Mesendoderm (in vitro differentiated cells): ENCODE results near the gene IDH3G. TPM values are rescaled to one million over a fixed set of nuclear protein-coding genes. Genes with fewer than 3 reads are reported as not detected.
A peak's percentile ranks its signal among the peaks of the same experiment; 100 is the strongest.

Source experiments
- DNase-seq: peaks from one replicate; pipeline ENCODE4 v3.0.0; 2013
- H2AK5ac ChIP-seq: 2 replicates; pipeline ENCODE4 v1.6.1; 2013; ENCODE audit warnings: low read length, inconsistent platforms
- H2BK120ac ChIP-seq: 2 replicates; pipeline ENCODE4 v1.6.1; 2013; ENCODE audit warnings: low read depth, mild to moderate bottlenecking, low read length, moderate library complexity, mixed read lengths
- H2BK15ac ChIP-seq: replicated peaks from 2 replicates; pipeline ENCODE4 v1.6.1; 2013; ENCODE audit warnings: low read depth, mild to moderate bottlenecking, moderate library complexity
- H2BK5ac ChIP-seq: 2 replicates; pipeline ENCODE4 v1.6.1; 2013; ENCODE audit warnings: low read length, inconsistent platforms
- H3K18ac ChIP-seq: 2 replicates; pipeline ENCODE4 v1.6.1; 2013; ENCODE audit warnings: mild to moderate bottlenecking, low read length, mixed read lengths
- H3K23ac ChIP-seq: one replicate; pipeline ENCODE4 v1.6.1; 2013; ENCODE audit warnings: low read length
- H3K27ac ChIP-seq: 2 replicates; pipeline ENCODE4 v1.5.1; 2013; ENCODE audit warnings: low read depth, mild to moderate bottlenecking, inconsistent platforms, low read length, moderate library complexity
- H3K27me3 ChIP-seq: 2 replicates; pipeline ENCODE4 v1.6.1; 2013; ENCODE audit warnings: low read length, control low read depth, mild to moderate bottlenecking, inconsistent platforms; ENCODE audit not compliant: insufficient read depth, poor library complexity
- H3K36me3 ChIP-seq: 2 replicates; pipeline ENCODE4 v1.6.1; 2013; ENCODE audit warnings: low read length, inconsistent platforms; ENCODE audit not compliant: control insufficient read depth, insufficient read depth
- H3K4ac ChIP-seq: one replicate; pipeline ENCODE4 v1.6.1; 2013; ENCODE audit warnings: low read depth, mild to moderate bottlenecking, low read length, moderate library complexity
- H3K4me1 ChIP-seq: 2 replicates; pipeline ENCODE4 v1.6.1; 2013; ENCODE audit warnings: low read depth, low read length, inconsistent platforms; ENCODE audit not compliant: control insufficient read depth
- H3K4me2 ChIP-seq: 2 replicates; pipeline ENCODE4 v1.6.1; 2013; ENCODE audit warnings: low read length
- H3K4me3 ChIP-seq: 2 replicates; pipeline ENCODE4 v1.5.1; 2013; ENCODE audit warnings: mild to moderate bottlenecking, low read length
- H3K56ac ChIP-seq: one replicate; pipeline ENCODE4 v1.6.1; 2013; ENCODE audit warnings: low read length
- H3K79me1 ChIP-seq: 2 replicates; pipeline ENCODE4 v1.6.1; 2013; ENCODE audit warnings: low read length, inconsistent platforms
- H3K79me2 ChIP-seq: 2 replicates; pipeline ENCODE4 v1.6.1; 2013; ENCODE audit warnings: mild to moderate bottlenecking, low read length; ENCODE audit not compliant: control insufficient read depth, insufficient read depth
- H3K9ac ChIP-seq: 2 replicates; pipeline ENCODE4 v1.6.1; 2013; ENCODE audit warnings: low read length, inconsistent platforms
- H4K5ac ChIP-seq: one replicate; pipeline ENCODE4 v1.6.1; 2013; ENCODE audit warnings: low read length
- H4K8ac ChIP-seq: one replicate; pipeline ENCODE4 v1.6.1; 2013; ENCODE audit warnings: low read depth, mild to moderate bottlenecking, control low read depth, low read length, moderate library complexity
- WGBS: extraction: QIAGEN DNeasy Blood & Tissue Kit; methylation state at CpG from one replicate; pipeline ENCODE4 v1.1.7; 2013; ENCODE audit warnings: low lambda C conversion rate, missing lambda C conversion rate; ENCODE audit not compliant: insufficient coverage; ENCODE audit errors: extremely low coverage; 5-methylcytosine and 5-hydroxymethylcytosine counted together
- polyA plus RNA-seq, 2 experiments: library from polyadenylated mRNA; stranded (reverse); fragments of 200-250 nt; gene quantifications; one replicate each; pipeline ENCODE4 v1.2.3, GENCODE V29; 2013

The IDH3G gene
- polyA plus RNA-seq (2013, experiment 1 of 2) = 42.6 TPM
- 41.0 TPM for polyA plus RNA-seq (2013, experiment 2 of 2)

- H3K9ac ChIP-seq = peak within 1 kb of the TSS; percentile 97
- H3K27ac ChIP-seq = peak within 1 kb of the TSS; percentile 77
- no peaks in the 10 kb centered on the region for H3K27me3 ChIP-seq
- no peaks in the 10 kb centered on the region for H3K4me1 ChIP-seq
- peak within 1 kb of the TSS; percentile 24 for H3K23ac ChIP-seq
- peak within 1 kb of the TSS; percentile 19 for H3K4ac ChIP-seq
- H3K4me2 ChIP-seq = peak within 1 kb of the TSS; percentile 87
- H3K79me1 ChIP-seq = peaks cover 2% of the 10 kb centered on the region
- H2AK5ac ChIP-seq = no peak within 1 kb of the TSS
- H2BK120ac ChIP-seq = no peak within 1 kb of the TSS
- no peak within 1 kb of the TSS for H2BK15ac ChIP-seq
- peak within 1 kb of the TSS; percentile 97 for H3K56ac ChIP-seq
- H4K5ac ChIP-seq = no peak within 1 kb of the TSS
- peak within 1 kb of the TSS; percentile 82 for H3K4me3 ChIP-seq
- no peak within 1 kb of the TSS for H4K8ac ChIP-seq
- DNase-seq = peak; percentile 95
- peak within 1 kb of the TSS; percentile 86 for H3K18ac ChIP-seq
- no peak within 1 kb of the TSS for H2BK5ac ChIP-seq
- peaks cover 26% of the 10 kb centered on the region for H3K79me2 ChIP-seq
- WGBS = no CpG with 5 or more reads among the region's 92 CpGs
- peaks cover 3% of the 10 kb centered on the region for H3K36me3 ChIP-seq
Measured at GRCh38 chrX:153794018-153794896, at the start of gene IDH3G, which contains the start of gene SSR4. Gene IDH3G, minus strand, starts transcription at chrX:153794375. Its CDS starts 49 bp downstream, at chrX:153794326. Gene SSR4, plus strand, starts transcription at chrX:153794668. Its CDS starts 20 bp downstream, at chrX:153794688.

DNA sequence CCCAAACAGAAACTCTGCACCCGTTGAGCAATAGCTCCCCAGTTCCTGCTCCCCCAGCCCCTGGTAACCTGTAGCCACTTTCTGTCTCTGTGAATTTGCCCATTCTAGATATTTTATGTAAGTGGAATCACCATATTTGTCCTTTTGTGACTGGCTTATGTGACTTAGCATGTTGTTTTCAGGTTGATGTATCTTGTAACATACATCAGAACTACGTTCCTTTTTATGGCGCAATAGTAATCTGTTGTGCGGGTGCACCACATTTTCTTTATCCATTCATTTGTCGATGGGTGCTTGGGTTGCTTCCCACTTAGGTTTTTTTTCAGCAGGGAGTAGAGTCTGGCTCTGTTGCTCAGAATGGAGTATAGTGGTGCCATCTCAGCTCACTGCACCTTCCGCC is 42.7 kb upstream of the IDH3G start:
- no peaks in the 10 kb centered on the region for H3K4me1 ChIP-seq

GRCh38 chrX:153832728-153833127 is 38.6 kb upstream of the IDH3G start:
- H3K9ac ChIP-seq = no peak overlapping the region
- H3K18ac ChIP-seq = no peak overlapping the region
- no peak for DNase-seq
- H3K4me2 ChIP-seq = no peak overlapping the region
- no peak overlapping the region for H2AK5ac ChIP-seq
- no peak overlapping the region for H3K23ac ChIP-seq
- no peak overlapping the region for H3K4me3 ChIP-seq
- no peaks in the 10 kb centered on the region for H3K4me1 ChIP-seq
- H3K27me3 ChIP-seq = no peaks in the 10 kb centered on the region
- H3K4ac ChIP-seq = no peak overlapping the region
- WGBS = no CpG with 5 or more reads among the region's 10 CpGs
- no peaks in the 10 kb centered on the region for H3K79me1 ChIP-seq
- no peak overlapping the region for H2BK15ac ChIP-seq
- no peak overlapping the region for H2BK120ac ChIP-seq
- H3K79me2 ChIP-seq = peaks cover 4% of the 10 kb centered on the region
- no peak overlapping the region for H3K56ac ChIP-seq
- no peak overlapping the region for H4K5ac ChIP-seq
- H4K8ac ChIP-seq = no peak overlapping the region
- no peak overlapping the region for H3K27ac ChIP-seq
- no peak overlapping the region for H2BK5ac ChIP-seq
- H3K36me3 ChIP-seq = no peaks in the 10 kb centered on the region

More for the DNA sequence above, 42.7 kb upstream of the IDH3G start:
- no peaks in the 10 kb centered on the region for H3K27me3 ChIP-seq
- no peak overlapping the region for H3K4ac ChIP-seq
- H3K4me2 ChIP-seq = no peak overlapping the region
- H3K79me2 ChIP-seq = no peaks in the 10 kb centered on the region
- no peak overlapping the region for H2AK5ac ChIP-seq
- H3K23ac ChIP-seq = no peak overlapping the region
- H3K4me3 ChIP-seq = no peak overlapping the region
- H3K9ac ChIP-seq = no peak overlapping the region
- no peak overlapping the region for H4K8ac ChIP-seq
- no peaks in the 10 kb centered on the region for H3K36me3 ChIP-seq
- no peak overlapping the region for H3K27ac ChIP-seq
- no peak overlapping the region for H3K18ac ChIP-seq
- no CpG with 5 or more reads among the region's 6 CpGs for WGBS
- no peak overlapping the region for H3K56ac ChIP-seq
- no peaks in the 10 kb centered on the region for H3K79me1 ChIP-seq
- no peak overlapping the region for H2BK15ac ChIP-seq
- H4K5ac ChIP-seq = no peak overlapping the region
- no peak overlapping the region for H2BK5ac ChIP-seq
- no peak overlapping the region for H2BK120ac ChIP-seq
- no peak for DNase-seq

DNA sequence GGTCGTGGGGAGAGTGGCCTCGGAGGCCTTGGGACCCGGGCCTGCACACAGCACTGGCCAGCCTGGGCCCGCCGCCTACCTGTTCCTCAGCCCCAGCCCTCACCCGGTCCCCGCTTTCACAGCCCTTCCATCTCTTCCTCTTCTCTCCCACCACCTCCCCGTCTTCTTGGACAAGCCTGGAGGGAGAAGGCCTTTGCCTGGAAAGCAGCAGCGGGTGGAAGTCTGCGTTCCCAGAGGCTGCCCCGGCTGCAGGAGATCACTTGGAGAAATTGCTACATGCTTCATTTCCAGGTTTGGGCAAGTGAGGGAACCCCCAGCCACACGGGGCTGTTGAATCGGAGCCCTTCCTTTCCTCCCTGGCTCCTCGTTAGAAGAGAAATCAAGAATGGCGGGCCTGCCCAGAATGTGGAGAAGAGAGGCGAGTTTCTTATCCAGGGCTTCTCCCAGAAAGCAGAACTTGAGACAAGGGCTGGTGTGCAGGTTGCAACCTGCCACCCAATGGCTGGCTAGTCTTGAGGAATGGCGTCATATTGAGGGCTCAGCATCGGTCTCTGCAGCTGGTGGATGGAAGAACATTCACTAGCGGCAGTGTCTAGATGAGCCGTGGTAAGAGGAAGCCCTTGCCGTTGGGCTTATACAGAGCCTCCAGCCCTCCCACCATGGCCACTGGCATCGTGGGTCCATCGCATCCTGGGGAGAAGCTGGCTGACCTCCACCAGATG is 37.4 kb upstream of the IDH3G start:
- H3K4me2 ChIP-seq = no peak overlapping the region
- H4K5ac ChIP-seq = no peak overlapping the region
- H3K9ac ChIP-seq = no peak overlapping the region
- peaks cover 2% of the 10 kb centered on the region for H3K4me1 ChIP-seq
- no peak overlapping the region for H3K4me3 ChIP-seq
- H3K4ac ChIP-seq = no peak overlapping the region
- no peak overlapping the region for H2BK5ac ChIP-seq
- no peak overlapping the region for H3K23ac ChIP-seq
- H4K8ac ChIP-seq = no peak overlapping the region
- no peaks in the 10 kb centered on the region for H3K27me3 ChIP-seq
- H2BK120ac ChIP-seq = no peak overlapping the region
- no peak for DNase-seq
- peak overlapping the region; percentile 56 for H3K56ac ChIP-seq
- H2AK5ac ChIP-seq = no peak overlapping the region
- H3K79me2 ChIP-seq = peaks cover 6% of the 10 kb centered on the region
- no peak overlapping the region for H3K18ac ChIP-seq
- no peaks in the 10 kb centered on the region for H3K79me1 ChIP-seq
- no CpG with 5 or more reads among the region's 23 CpGs for WGBS
- no peak overlapping the region for H2BK15ac ChIP-seq
- H3K27ac ChIP-seq = no peak overlapping the region
- no peaks in the 10 kb centered on the region for H3K36me3 ChIP-seq

DNA sequence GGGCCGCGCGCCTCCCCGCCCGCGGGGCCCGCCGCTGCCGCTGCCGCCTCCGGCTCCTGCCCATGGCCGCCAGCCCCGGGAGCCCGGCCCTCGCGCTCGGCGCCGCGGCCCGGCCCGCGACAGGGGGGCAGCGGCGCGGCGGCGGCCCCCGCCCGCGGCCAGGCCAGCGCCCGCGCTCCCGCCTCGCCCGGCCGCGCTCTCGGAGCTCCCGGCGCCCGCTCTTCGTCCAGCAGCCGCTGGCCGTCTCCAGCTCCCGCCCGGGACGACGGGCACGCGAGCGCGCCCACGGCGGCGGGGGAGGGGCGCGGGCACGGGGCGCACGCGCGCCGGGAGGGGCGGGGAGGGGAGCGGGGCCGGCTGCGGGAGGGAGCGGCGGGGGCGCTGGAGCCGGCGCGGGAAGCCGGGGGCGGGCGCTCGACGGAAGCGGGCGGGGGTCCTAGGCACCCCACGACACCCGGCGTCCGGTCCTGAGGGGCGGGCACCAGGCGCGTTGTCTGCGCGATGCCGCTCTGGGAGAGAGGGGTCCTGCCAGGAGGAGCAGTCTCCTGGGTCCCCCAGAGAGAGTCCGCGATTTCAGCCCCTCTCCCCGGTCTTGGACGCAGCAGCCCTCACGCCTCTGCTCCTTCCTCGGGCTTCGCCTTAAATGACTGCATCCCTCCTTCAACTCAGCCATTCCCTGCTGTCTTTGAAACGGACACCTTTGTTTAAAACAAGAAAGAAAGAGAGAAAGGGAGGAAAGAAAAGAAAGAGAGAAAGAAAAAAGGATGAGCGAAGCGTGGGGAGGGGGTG is 36.7 kb upstream of the IDH3G start:
- peak overlapping the region; percentile 29 for H3K4me2 ChIP-seq
- no peak overlapping the region for H4K5ac ChIP-seq
- no peak overlapping the region for H2BK120ac ChIP-seq
- no CpG with 5 or more reads among the region's 102 CpGs for WGBS
- H3K23ac ChIP-seq = no peak overlapping the region
- H3K36me3 ChIP-seq = no peaks in the 10 kb centered on the region
- peaks cover 2% of the 10 kb centered on the region for H3K4me1 ChIP-seq
- H3K79me2 ChIP-seq = peaks cover 6% of the 10 kb centered on the region
- no peak overlapping the region for H2BK15ac ChIP-seq
- H3K9ac ChIP-seq = peak overlapping the region; percentile 38
- no peak overlapping the region for H3K4me3 ChIP-seq
- no peak overlapping the region for H3K27ac ChIP-seq
- no peak for DNase-seq
- H2AK5ac ChIP-seq = no peak overlapping the region
- H3K79me1 ChIP-seq = no peaks in the 10 kb centered on the region
- no peaks in the 10 kb centered on the region for H3K27me3 ChIP-seq
- no peak overlapping the region for H3K4ac ChIP-seq
- H4K8ac ChIP-seq = peak overlapping the region; percentile 14
- peak overlapping the region; percentile 85 for H3K18ac ChIP-seq
- H3K56ac ChIP-seq = peak overlapping the region; percentile 56
- no peak overlapping the region for H2BK5ac ChIP-seq
